OCI-LY7 (cell line): Measurements from ENCODE around the gene ASPHD2. TPM values are rescaled to one million over a fixed set of nuclear protein-coding genes. Genes with fewer than 3 reads are reported as not detected.

ENCODE experiments used
- BruUV-seq: library from RNA; stranded (reverse); fragments of 400-500 nt; replicated peaks from 2 replicates; lab custom pipeline; 2021; lab: Mats Ljungman, UMichigan
- CTCF ChIA-PET: fragments of 300-600 bp; sonication (Branson Sonifier 250); formaldehyde crosslinking; loops from one replicate; lab custom pipeline; 2022; ENCODE audit warnings: antibody characterized with exemption; ENCODE audit not compliant: unreplicated experiment; lab: Charles Lee
- POLR2A ChIA-PET: fragments of 300-600 bp; sonication (Branson Sonifier 250); formaldehyde crosslinking; loops from one replicate; lab custom pipeline; 2022; ENCODE audit warnings: antibody characterized with exemption; lab: Charles Lee
- DNase-seq: peaks from one replicate; pipeline ENCODE4 v3.0.0-alpha.2; 2015; ENCODE audit warnings: low spot score
- H2AFZ ChIP-seq: fragments of 200-600 bp; sonication (generic), shearing (Covaris generic); 2 replicates; pipeline ENCODE4 v1.6.1; 2014; ENCODE audit warnings: mild to moderate bottlenecking, antibody characterized with exemption, low read length, moderate library complexity
- H3K27ac ChIP-seq: fragments of 200-600 bp; sonication (generic); 2 replicates; pipeline ENCODE4 v1.5.1; 2014; ENCODE audit warnings: mixed run types, low read depth, mild to moderate bottlenecking, moderate library complexity, low read length, inconsistent platforms; ENCODE audit not compliant: poor library complexity, severe bottlenecking
- H3K36me3 ChIP-seq: fragments of 200-600 bp; sonication (generic); 2 replicates; pipeline ENCODE4 v1.6.1; 2014; ENCODE audit warnings: mild to moderate bottlenecking, antibody characterized with exemption, low read length, moderate library complexity, mixed read lengths; ENCODE audit not compliant: insufficient read depth
- H3K4me1 ChIP-seq: fragments of 200-600 bp; sonication (generic); 2 replicates; pipeline ENCODE4 v1.5.1; 2014; ENCODE audit warnings: mild to moderate bottlenecking, low read length; ENCODE audit not compliant: insufficient read depth, poor library complexity, severe bottlenecking
- H3K4me2 ChIP-seq: fragments of 200-600 bp; sonication (generic); 2 replicates; pipeline ENCODE4 v1.6.1; 2014; ENCODE audit warnings: mild to moderate bottlenecking, low read length
- H3K4me3 ChIP-seq: fragments of 200-600 bp; sonication (generic); 2 replicates; pipeline ENCODE4 v1.5.1; 2014; ENCODE audit warnings: mild to moderate bottlenecking, low read depth, low read length; ENCODE audit not compliant: poor library complexity, severe bottlenecking
- H3K79me2 ChIP-seq: fragments of 200-600 bp; sonication (generic); 2 replicates; pipeline ENCODE4 v1.6.1; 2016; ENCODE audit warnings: low read depth, mild to moderate bottlenecking, low read length, moderate library complexity, mixed read lengths; ENCODE audit not compliant: insufficient read depth
- H3K9me2 ChIP-seq: fragments of 200-600 bp; sonication (generic); 2 replicates; pipeline ENCODE4 v1.6.1; 2016; ENCODE audit warnings: mild to moderate bottlenecking, low read length, mixed read lengths; ENCODE audit not compliant: insufficient read depth
- H3K9me3 ChIP-seq: fragments of 200-600 bp; sonication (generic); 2 replicates; pipeline ENCODE4 v1.6.1; 2014; ENCODE audit warnings: mild to moderate bottlenecking, mixed run types, low read length, mixed read lengths
- H4K20me1 ChIP-seq: fragments of 200-600 bp; sonication (generic); 2 replicates; pipeline ENCODE4 v1.6.1; 2014; ENCODE audit warnings: mild to moderate bottlenecking, antibody characterized with exemption, low read length, moderate library complexity, mixed read lengths; ENCODE audit not compliant: insufficient read depth
- EZH2phosphoT487 ChIP-seq: fragments of 200-600 bp; sonication (generic); IDR thresholded peaks from 2 replicates; pipeline ENCODE4 v1.6.1; 2018; ENCODE audit warnings: low read depth, borderline replicate concordance, mild to moderate bottlenecking, mixed run types, antibody characterized with exemption, low read length, moderate library complexity, mixed read lengths
- intact Hi-C: fragments of 100-400 bp; cut with micrococcal nuclease; formaldehyde crosslinking; loops from one replicate; pipeline ENCODE4 v1.10.0; 2022; ENCODE audit not compliant: unreplicated experiment
- total RNA-seq, 2 experiments: library from RNA; depleted of rRNA in 1 of 2; stranded (reverse); fragments of >200 nt in 1 of 2; shearing (Covaris generic) in 1 of 2; gene quantifications; 2 replicates each; pipeline ENCODE4 v1.2.3, GENCODE V29; 2014 to 2022
- TF ChIP-seq, protein P1 (sequence below): fragments of 200-600 bp; sonication (generic); conservative IDR thresholded peaks from 2 replicates; pipeline ENCODE4 v1.5.1; 2014; ENCODE audit warnings: mild to moderate bottlenecking, antibody characterized with exemption, low read length, moderate library complexity, mixed read lengths

Gene ASPHD2
- total RNA-seq, 2 experiments from 2014 or later, result 5.5 to 6.5 TPM

DNA sequence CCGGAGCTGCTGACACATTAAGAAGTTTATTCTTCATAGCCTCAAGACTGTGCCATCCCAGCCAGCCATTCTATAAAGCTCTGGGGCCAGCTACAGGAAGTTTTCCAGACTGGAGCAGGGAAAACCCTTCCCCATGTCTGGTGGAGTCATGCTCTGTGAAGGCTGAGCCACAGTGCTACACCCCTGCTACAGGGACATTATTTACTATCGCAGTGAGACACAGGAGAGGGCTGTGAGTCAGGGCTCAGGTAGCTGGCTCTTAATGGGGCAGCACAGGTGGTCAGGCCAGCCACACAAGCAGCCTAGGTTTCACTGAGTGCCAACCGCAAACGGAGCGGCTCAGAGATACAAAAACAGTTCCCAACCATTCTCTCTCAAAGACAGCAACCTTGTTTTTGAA lies 42.5 kb downstream of the ASPHD2 start:
- ChIA-PET POLR2A (no interaction called here), CTCF (no interaction called here)
- H3K36me3 ChIP-seq, result peaks cover 96% of the 10 kb centered on the region
- no peaks in the 10 kb centered on the region for H3K9me2 ChIP-seq
- no peak overlapping the region for H3K4me3 ChIP-seq
- no peak for DNase-seq
- no TSS peak for BruUV-seq
- no peak overlapping the region for H3K4me2 ChIP-seq
- peaks cover 10% of the 10 kb centered on the region for H3K4me1 ChIP-seq
- intact Hi-C loops, result no loop called here
- H3K79me2 ChIP-seq, result peaks cover 26% of the 10 kb centered on the region
- no peak overlapping the region for H2AFZ ChIP-seq
- H3K9me3 ChIP-seq, result no peaks in the 10 kb centered on the region
- no peak overlapping the region for H3K27ac ChIP-seq
- H4K20me1 ChIP-seq, result 0 out of 2 replicates have a peak, but pooled peaks cover 6% of the 10 kb centered on the region
- no peak for TF ChIP-seq EZH2phosphoT487
- TF ChIP-seq, protein P1, sequence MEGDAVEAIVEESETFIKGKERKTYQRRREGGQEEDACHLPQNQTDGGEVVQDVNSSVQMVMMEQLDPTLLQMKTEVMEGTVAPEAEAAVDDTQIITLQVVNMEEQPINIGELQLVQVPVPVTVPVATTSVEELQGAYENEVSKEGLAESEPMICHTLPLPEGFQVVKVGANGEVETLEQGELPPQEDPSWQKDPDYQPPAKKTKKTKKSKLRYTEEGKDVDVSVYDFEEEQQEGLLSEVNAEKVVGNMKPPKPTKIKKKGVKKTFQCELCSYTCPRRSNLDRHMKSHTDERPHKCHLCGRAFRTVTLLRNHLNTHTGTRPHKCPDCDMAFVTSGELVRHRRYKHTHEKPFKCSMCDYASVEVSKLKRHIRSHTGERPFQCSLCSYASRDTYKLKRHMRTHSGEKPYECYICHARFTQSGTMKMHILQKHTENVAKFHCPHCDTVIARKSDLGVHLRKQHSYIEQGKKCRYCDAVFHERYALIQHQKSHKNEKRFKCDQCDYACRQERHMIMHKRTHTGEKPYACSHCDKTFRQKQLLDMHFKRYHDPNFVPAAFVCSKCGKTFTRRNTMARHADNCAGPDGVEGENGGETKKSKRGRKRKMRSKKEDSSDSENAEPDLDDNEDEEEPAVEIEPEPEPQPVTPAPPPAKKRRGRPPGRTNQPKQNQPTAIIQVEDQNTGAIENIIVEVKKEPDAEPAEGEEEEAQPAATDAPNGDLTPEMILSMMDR, result no peak

DNA sequence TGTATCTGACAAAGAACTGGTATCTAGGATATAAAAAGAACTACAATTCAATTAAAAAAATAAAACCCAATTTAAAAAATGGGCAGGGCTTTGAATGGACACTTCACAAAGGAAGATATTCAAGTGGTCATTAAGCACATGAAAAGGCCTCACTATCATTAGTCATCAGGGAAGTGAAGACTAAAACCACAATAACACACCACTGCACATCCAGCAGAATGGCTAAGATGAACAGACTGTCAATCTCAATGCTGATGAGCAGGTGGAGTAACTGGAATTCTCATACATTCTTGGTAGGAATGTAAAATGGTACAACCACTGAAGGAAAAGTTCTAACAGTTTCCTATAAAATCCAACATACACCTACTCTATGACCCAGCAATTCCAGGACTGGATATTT lies 45.6 kb downstream of the ASPHD2 start:
- peaks cover 56% of the 10 kb centered on the region for H3K79me2 ChIP-seq
- H3K4me1 ChIP-seq, result peaks cover 42% of the 10 kb centered on the region
- H3K4me2 ChIP-seq, result no peak overlapping the region
- H2AFZ ChIP-seq, result no peak overlapping the region
- no peaks in the 10 kb centered on the region for H3K9me2 ChIP-seq
- intact Hi-C loops, result no loop called here
- POLR2A ChIA-PET, result interaction anchor here (1.0 kb wide), 1 partner anchor 9 kb away, joined by 5 read pairs; the partner anchor contains the start of genes HPS4 and SRRD
- no TSS peak for BruUV-seq
- H3K36me3 ChIP-seq, result peaks cover 92% of the 10 kb centered on the region
- CTCF ChIA-PET, result no interaction called here
- TF ChIP-seq, protein P1, result no peak
- no peak for TF ChIP-seq EZH2phosphoT487
- H3K4me3 ChIP-seq, result no peak overlapping the region
- DNase-seq, result no peak
- 0 out of 2 replicates have a peak, but pooled peaks cover 3% of the 10 kb centered on the region for H4K20me1 ChIP-seq
- no peak overlapping the region for H3K27ac ChIP-seq
- no peaks in the 10 kb centered on the region for H3K9me3 ChIP-seq

DNA sequence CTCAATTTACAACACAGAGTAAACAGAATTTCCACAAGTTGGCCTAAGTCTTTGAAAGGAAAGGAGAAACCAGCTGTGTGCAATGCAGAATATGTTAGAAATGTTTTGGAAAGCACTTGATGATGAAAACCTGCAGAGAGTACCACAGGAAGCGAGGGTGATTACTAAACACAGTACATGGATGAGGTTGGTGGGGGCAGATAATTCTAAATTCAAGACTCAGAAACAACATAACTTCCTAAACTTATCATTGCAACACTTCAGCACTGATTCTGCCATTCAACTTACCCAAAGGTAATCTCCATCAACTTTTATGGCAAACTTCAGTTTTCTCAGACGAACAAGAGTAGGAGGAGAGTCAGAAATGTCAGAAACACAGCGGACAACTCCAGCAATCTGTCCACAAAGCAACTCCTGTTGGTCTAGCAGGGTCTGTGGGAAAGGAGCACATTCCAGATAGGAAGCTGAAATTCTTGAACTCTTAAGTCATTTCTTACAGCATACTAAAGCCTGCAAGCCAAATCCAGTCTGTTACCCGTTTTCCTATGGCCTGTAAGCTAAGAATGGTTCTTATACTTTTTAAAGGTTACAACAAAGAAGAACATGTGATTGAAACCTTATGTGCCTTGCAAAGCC lies 47.8 kb downstream of the ASPHD2 start:
- Histone ChIP-seq H3K4me3 (peak overlapping the region; percentile 86), H2AFZ (no peak overlapping the region), H3K4me1 (peaks cover 63% of the 10 kb centered on the region), H3K27ac (peak overlapping the region; percentile 18), H3K79me2 (peaks cover 78% of the 10 kb centered on the region), H3K4me2 (peak overlapping the region; percentile 85), H3K9me2 (no peaks in the 10 kb centered on the region), H4K20me1 (0 out of 2 replicates have a peak, but pooled peaks cover 3% of the 10 kb centered on the region), H3K9me3 (no peaks in the 10 kb centered on the region), H3K36me3 (peaks cover 71% of the 10 kb centered on the region)
- no peak for DNase-seq
- POLR2A ChIA-PET, result no interaction called here
- no TSS peak for BruUV-seq
- TF ChIP-seq EZH2phosphoT487, result no peak
- TF ChIP-seq, protein P1, result no peak
- intact Hi-C loops, result no loop called here
- CTCF ChIA-PET, result no interaction called here
